RWPE1 (cell line): ENCODE measurements around the gene CPEB2.

Experiments used
- CTCF ChIA-PET: fragments of 350-600 bp; sonication (Branson Sonifier 250); formaldehyde crosslinking; extraction: SDS; loops from one replicate; lab custom pipeline; 2021; lab: Yijun Ruan, JAX
- POLR2A ChIA-PET: fragments of 400-600 bp; formaldehyde crosslinking; extraction: SDS; loops from one replicate; lab custom pipeline; 2020; ENCODE audit warnings: antibody characterized with exemption; ENCODE audit not compliant: low non-redundant PET; lab: Yijun Ruan, JAX
- DNase-seq: peaks from one replicate; pipeline ENCODE4 v3.0.0; 2012; ENCODE audit warnings: low spot score
- H3K27ac ChIP-seq: fragments of 450-650 bp; 2 replicates; pipeline ENCODE4 v1.5.1; 2017
- CTCF ChIP-seq: fragments of 450-650 bp; conservative IDR thresholded peaks from 2 replicates; pipeline ENCODE4 v1.5.1; 2017; ENCODE audit warnings: low read depth, mild to moderate bottlenecking

Gene CPEB2

GRCh38 chr4:15110120-15110571, 107.9 kb downstream of the CPEB2 start:
- no peak for DNase-seq
- H3K27ac ChIP-seq = no peak overlapping the region
- ChIA-PET CTCF (interaction anchor here (0.6 kb wide), 1 partner anchor 19 kb away, joined by 3 read pairs; no protein-coding TSS in a partner anchor), POLR2A (no interaction called here)
- no peak for TF ChIP-seq CTCF

GRCh38 chr4:15116509-15117079, 114.3 kb downstream of the CPEB2 start:
- no peak for TF ChIP-seq CTCF
- CTCF ChIA-PET = no interaction called here
- no peak overlapping the region for H3K27ac ChIP-seq
- POLR2A ChIA-PET = no interaction called here
- DNase-seq = no peak

- CTCF ChIA-PET = no interaction called here
- no peak for DNase-seq
- TF ChIP-seq CTCF = no peak
- POLR2A ChIA-PET = no interaction called here
- no peak overlapping the region for H3K27ac ChIP-seq
These were observed 115.1 kb downstream of the CPEB2 start for GRCh38 chr4:15117270-15117946.

DNA sequence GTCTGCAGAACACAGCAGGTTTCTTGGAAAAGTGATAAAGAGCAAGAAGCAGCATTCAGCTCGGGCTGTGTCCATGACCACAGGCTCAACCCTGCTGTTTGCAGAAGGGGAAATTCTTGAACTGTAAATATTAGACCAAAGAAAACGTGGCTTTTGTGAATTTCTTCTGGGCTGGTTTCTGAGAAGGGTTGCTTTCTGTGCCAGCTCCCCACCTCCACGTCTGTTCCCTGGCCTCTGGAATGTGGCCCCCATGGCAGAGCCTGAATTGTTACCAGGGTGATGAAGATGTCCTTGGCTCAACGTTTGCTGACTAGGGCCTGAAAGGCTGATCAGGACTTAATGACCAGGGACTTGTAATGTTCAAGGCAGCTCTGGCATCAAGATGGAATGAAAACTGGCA, 116.0 kb downstream of the CPEB2 start:
- TF ChIP-seq CTCF = no peak
- H3K27ac ChIP-seq = no peak overlapping the region
- no peak for DNase-seq
- ChIA-PET CTCF (no interaction called here), POLR2A (no interaction called here)
